Ectodermal cell (in vitro differentiated cells): ENCODE data around the gene SPATA31A5. TPM values are rescaled to one million over a fixed set of nuclear protein-coding genes. Genes with fewer than 3 reads are reported as not detected.
"Not testable (repeated sequence)": the region's sequence is repeated elsewhere in the genome, so short reads cannot be mapped to it uniquely, and the experiment has no call there.

Source experiments
- H3K27ac ChIP-seq: 2 replicates; pipeline ENCODE4 v1.7.0; 2013; ENCODE audit warnings: mild to moderate bottlenecking, low read depth, low read length; ENCODE audit not compliant: insufficient read depth, poor library complexity, severe bottlenecking
- H3K27me3 ChIP-seq: 2 replicates; pipeline ENCODE4 v1.7.0; 2013; ENCODE audit warnings: mild to moderate bottlenecking, low read length; ENCODE audit not compliant: insufficient read depth, control insufficient read depth, poor library complexity, severe bottlenecking
- H3K36me3 ChIP-seq: one replicate; pipeline ENCODE4 v1.7.0; 2013; ENCODE audit warnings: low read length; ENCODE audit not compliant: control insufficient read depth, insufficient read depth
- H3K4me1 ChIP-seq: one replicate; pipeline ENCODE4 v1.7.0; 2013; ENCODE audit warnings: low read length; ENCODE audit not compliant: control insufficient read depth, insufficient read depth
- H3K4me3 ChIP-seq: 2 replicates; pipeline ENCODE4 v1.7.0; 2013; ENCODE audit warnings: low read depth, low read length, control low read depth; ENCODE audit not compliant: insufficient read depth
- H3K9me3 ChIP-seq: 2 replicates; pipeline ENCODE4 v1.7.0; 2013; ENCODE audit warnings: mild to moderate bottlenecking, low read length, moderate library complexity; ENCODE audit not compliant: control insufficient read depth
- WGBS, 2 experiments: methylation state at CpG; one replicate each; pipeline ENCODE4 v1.1.7; 2013; ENCODE audit warnings: missing lambda C conversion rate in 2 of 2; 5-methylcytosine and 5-hydroxymethylcytosine counted together
- polyA plus RNA-seq, 4 experiments: library from polyadenylated mRNA; stranded (reverse); fragments of 50-300 nt; gene quantifications; one replicate each; pipeline ENCODE4 v1.2.3, GENCODE V29; 2013

Gene SPATA31A5
- not detected for polyA plus RNA-seq (2013, experiment 1 of 4)
- not detected for polyA plus RNA-seq (2013, experiment 2 of 4)
- not detected for polyA plus RNA-seq (2013, experiment 3 of 4)
- polyA plus RNA-seq (2013, experiment 4 of 4), result 0.16 TPM

- H3K4me1 ChIP-seq, H3K4me3 ChIP-seq, H3K9me3 ChIP-seq, H3K27ac ChIP-seq, H3K36me3 ChIP-seq, H3K27me3 ChIP-seq: not testable (repeated sequence)
- WGBS, 2 experiments, result no CpG with 5 or more reads among the region's 7 CpGs
Measured at GRCh38 chr9:60914107-60914506, at the start of gene SPATA31A5. Gene SPATA31A5 (plus strand): TSS chr9:60914407. CDS start chr9:60914436, 29 bp downstream.

DNA sequence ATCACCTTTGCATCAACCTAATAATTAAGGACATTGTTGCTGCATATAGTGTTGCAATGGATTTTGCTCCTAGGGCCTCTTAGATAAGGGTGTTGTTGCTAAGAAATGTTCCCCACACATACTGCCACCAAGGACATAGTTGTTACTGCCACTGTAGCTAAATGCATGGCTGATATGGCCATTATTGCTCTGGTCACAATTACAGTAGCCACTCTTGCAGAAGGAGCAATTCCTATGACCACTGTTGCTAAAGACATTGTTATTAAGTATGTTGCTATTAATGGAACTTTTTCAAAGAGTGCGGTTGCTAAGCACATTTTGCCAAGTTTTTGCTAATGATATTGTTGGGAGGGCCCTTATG is 48.8 kb downstream of the SPATA31A5 start:
- not testable (repeated sequence) for H3K4me3 ChIP-seq, H3K36me3 ChIP-seq, H3K9me3 ChIP-seq, H3K27me3 ChIP-seq, H3K4me1 ChIP-seq, H3K27ac ChIP-seq
- WGBS, 2 experiments, result no CpG with 5 or more reads among the region's 1 CpG

GRCh38 chr9:60966382-60966781 is 52.2 kb downstream of the SPATA31A5 start:
- not testable (repeated sequence) for H3K27me3 ChIP-seq, H3K9me3 ChIP-seq, H3K4me1 ChIP-seq, H3K27ac ChIP-seq, H3K4me3 ChIP-seq, H3K36me3 ChIP-seq
